GM19452 (cell line): ENCODE data around the gene ZNHIT2.
A peak's percentile ranks its signal among the peaks of the same experiment; 100 is the strongest.

ENCODE experiments used
- ATAC-seq: cut with Tn5 transposase; IDR thresholded peaks from one replicate; pipeline ENCODE4 v1.9.1; 2021; ENCODE audit not compliant: unreplicated experiment

Gene ZNHIT2

DNA sequence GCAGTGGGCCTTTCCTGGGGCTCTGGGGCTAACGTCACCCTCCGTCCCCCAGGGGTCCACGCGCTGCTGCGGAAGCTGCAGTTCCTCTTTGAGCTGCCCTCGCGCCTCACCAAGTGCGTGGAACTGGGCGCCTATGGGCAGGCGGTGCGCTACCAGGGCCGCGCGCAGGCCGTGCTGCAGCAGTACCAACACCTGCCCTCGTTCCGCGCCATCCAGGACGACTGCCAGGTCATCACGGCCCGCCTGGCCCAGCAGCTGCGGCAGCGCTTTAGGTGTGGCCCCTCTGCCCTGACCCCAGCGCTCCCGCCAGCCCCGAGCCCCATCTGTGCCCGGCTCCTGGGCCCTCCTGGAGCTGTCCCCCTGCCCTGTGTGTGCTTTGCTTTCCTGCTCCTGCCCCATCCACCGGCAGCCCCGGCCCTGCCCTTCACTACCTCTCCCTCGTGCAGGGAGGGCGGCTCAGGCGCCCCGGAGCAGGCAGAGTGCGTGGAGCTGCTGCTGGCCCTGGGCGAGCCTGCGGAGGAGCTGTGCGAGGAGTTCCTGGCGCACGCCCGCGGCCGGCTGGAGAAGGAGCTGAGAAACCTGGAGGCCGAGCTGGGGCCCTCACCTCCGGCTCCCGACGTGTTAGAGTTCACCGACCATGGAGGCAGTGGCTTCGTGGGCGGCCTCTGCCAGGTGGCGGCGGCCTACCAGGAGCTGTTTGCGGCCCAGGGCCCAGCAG lies 9.6 kb downstream of the ZNHIT2 start:
- no peak for ATAC-seq

DNA sequence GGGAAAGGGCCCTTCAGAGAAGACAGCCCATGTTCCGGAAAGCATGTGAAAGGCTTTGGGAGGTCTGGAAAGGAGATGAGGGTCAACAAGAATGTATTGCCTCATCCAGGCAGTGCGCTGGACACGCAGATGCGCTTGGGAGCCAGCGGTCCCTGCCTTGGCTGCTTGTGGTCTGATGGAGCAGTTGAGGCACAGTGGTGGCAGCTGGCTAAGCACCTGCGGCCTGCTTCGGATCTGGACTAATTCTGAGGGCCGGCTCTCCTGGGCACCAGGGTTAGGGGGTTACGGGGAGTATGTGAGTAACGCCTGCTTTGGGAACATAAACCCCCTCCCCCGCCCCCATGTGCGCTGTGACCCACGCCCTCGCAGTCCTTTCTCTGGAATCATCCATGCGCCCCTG lies 10.4 kb downstream of the ZNHIT2 start:
- ATAC-seq = no peak

DNA sequence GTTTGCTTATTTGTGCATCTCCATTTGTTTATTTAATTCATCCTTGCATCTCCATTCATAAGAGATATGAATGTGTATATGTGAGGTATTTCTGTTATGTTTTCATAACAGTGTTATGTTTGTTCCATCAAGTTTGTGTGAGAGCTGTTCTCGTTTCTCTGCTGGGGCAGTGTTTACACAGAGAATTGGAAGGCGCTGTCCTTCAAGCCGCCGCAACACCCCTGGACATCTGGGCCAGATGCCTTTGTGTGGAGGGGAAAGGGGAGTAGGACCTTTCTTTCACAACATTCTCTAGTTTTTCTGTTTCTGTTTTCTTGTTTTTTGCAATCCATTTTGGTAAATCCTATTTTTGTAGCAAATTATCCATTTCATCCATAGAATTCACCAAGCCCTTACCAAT lies 12.9 kb downstream of the ZNHIT2 start:
- ATAC-seq = no peak

DNA sequence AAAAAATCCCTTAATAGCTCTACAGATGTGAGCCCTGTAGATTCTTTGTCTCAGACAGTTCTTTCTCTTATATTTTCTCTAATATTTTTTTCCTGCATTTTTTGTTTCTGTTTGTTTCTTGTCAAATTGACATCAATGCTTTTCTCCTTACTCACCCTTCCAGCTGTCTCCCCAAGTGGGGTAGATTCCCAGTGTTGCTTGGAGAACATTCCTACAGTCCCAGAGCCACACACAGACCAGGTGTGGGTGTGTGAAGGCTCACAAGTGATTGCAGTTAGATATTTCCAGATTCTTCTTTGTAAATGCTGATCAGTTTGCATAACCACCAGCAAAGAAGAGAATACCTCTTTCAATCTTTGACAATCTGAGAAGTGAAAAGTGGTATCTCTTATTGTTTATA lies 14.0 kb downstream of the ZNHIT2 start:
- ATAC-seq = no peak

DNA sequence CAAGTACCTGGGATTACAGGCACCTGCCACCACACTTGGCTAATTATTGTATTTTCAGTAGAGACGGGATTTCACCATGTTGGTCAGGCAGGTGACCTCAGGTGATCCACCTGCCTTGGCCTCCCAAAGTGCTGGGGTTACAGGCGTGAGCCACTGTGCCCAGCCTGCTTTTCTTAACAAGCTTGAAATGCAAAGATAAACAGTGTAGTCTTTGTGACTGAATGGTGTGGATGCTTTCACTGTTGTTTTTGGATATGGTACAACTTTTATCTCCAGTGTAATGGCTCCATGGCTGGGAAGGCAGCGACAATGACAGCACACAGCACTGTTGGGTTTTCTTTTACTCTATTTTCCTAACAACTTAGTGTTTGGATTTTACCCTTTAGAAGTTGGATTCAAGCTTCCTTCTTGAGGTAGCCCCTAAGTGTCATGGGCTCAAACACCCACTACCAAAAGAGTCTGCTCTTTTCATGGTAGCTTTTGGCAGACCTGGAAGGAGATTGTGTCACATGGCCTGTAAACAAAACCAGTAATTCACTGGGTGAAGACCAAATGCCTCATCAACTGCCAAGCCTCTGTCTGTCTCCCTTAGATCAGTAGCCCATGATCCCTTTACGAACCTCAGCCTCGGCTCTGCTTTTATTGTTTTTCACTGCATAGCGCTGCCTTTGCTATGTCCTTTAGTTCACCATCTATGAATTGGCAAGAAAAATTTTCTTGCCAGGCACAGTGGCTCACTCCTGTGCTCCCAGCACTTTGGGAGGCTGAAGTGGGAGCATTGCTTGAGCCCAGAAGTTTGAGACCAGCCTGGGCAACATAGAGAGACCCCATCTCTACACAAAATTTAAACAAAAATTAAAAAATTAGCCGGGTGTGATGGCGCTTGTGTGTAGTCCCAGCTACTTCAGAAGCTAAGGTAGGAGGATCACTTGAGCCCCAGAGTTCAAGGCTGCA lies 15.1 kb downstream of the ZNHIT2 start:
- ATAC-seq = no peak

DNA sequence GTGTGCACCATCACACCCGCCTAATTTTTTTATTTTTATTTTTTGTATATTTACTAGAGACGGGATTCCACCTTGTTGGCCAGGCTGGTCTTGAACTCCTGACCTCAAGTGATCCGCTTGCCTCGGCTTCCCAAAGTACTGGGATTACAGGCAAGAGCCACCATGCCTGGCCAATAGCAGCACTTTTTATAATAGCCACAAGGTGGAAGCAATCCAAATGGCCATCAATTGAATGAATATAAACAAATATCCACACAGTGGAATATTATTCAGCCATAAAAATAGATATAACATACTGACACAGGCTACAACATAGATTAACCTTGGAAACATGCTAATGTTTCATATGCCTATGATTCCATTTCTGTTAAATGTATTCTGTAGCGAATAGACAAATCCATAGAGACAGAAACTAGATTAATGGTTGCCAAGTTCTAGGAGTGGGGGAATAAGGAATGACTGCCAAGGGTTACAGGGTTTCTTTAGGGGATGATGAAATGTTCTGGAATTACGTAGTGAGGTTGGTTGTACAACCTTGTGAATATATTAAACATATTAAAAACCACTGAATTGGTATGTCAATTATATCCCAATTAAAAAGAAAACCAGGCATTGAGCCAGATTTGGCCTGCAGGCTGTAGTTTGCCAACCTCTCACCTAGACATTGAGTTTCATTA lies 16.7 kb downstream of the ZNHIT2 start:
- ATAC-seq = no peak

DNA sequence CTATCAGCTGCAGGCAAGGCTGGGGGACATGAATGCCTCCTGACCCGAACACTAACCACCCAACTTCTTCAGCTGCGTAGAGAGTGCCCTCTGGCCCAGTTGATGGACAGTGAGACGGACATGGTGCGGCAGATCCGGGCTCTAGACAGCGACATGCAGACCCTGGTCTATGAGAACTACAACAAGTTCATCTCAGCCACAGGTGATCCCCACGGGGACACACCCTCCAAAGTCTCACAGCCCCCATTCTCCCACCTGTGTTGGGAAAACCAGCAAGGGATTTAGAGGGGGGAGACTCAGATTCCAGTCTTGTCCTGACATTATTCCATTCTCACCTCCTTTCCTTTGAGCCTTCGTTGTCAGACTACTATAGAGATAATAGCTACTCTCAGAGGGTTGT lies 20.6 kb downstream of the ZNHIT2 start:
- ATAC-seq = no peak

DNA sequence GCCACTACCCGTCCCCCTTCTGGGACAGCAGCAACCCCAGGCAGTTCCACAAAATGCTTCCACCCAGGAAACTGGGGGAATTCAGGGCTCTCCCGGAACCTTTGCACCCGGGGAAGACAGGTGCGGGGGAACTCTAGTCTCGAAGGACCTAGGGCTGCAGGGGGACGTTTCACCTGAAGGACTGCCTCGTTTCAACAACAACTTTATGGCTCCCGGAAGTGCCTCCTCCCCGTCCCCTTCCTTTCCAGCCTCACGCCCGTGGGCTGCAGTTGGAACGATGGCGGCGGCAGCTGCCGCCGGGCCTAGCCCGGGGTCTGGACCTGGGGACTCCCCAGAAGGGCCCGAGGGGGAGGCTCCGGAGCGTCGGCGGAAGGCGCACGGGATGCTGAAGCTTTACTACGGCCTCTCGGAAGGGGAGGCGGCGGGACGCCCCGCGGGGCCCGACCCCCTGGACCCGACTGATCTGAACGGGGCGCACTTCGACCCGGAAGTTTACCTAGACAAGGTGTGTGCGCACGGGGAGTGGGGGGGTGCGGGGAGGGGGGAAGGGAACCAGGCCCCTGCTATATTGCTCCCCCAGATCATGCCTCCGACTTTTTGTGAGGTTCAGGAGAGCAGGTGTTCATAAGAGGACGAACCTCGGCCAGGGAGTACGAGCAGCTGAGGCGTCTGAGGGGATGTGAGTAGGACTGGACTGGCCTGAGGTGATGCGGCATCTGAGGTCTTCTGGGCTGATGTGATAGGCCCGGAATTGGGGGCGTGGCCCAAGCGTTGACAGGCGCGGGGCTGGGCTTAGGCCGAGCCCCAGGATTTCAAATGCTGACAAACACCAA lies 21.3 kb downstream of the ZNHIT2 start, which contains the start of gene VPS51:
TSS of gene VPS51 (plus strand) at position 241 of the 833 bp plus-strand sequence. CDS start at position 278, 37 bp downstream.
- ATAC-seq = peak; percentile 81

DNA sequence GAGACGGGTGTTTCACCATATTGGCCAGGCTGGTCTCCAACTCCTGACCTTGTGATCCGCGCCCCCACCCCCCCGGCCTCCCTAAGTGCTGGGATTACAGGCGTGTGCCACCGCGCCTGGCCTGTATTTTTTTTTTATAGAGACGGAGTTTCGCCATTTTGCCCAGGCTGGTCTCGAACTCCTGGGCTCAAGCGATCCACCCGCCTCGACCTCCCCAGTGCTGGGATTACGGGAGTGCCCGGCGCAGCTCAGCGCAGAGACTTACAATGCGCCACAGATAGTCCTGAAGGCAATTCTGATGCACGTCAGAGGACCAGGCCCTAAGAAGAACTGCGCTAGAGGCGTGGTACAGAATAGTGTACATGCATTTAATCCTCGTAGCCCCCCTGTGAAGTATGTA lies 22.1 kb downstream of the ZNHIT2 start:
- ATAC-seq = no peak

DNA sequence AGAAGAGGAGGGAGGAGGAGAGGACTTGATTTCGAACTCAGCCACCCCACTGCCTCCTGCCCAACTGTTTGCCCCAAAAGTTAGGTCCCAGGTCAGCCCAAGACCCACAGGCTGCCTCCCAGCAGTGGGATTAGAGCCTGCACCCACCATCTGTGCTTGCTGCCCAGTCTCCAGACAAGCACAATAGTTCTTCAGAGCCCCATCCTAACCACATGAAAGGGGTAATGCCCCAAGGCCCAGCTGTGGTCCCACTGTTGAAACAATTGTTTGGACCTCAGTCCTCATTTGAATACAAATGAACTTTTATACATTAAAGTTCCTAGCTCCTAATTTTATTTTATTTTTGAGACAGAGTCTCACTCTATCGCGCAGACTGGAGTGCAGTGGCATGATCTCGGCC lies 26.9 kb downstream of the ZNHIT2 start:
- no peak for ATAC-seq

DNA sequence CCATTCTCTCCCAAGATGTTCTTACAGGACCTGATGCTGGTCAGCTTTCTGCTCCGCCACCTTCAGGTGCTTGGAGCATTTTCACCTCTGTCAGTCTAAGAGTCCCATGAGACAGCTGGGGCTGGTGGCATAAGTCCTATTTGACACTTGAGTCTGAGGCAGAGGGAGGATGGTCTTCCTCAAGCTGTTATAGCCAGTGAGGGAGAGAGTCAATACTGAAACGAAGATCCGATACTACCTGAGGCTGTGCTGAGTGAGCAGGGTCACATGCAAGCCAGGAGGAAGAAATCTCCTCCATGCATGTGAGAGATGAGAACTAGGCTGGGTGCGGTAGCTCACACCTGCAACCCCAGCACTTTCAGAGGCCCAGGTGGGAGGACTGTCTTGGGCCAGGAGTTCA lies 27.9 kb downstream of the ZNHIT2 start:
- ATAC-seq = no peak

DNA sequence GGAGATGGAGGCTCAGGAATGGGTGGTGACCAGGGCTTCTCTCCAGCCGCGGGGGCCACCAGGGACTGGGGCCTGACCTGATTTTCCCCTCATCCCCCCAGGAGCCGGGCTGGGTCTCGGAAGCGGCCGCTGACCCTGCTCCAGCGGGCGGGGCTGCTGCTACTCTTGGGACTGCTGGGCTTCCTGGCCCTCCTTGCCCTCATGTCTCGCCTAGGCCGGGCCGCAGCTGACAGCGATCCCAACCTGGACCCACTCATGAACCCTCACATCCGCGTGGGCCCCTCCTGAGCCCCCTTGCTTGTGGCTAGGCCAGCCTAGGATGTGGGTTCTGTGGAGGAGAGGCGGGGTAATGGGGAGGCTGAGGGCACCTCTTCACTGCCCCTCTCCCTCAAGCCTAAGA lies 29.7 kb downstream of the ZNHIT2 start:
- no peak for ATAC-seq

DNA sequence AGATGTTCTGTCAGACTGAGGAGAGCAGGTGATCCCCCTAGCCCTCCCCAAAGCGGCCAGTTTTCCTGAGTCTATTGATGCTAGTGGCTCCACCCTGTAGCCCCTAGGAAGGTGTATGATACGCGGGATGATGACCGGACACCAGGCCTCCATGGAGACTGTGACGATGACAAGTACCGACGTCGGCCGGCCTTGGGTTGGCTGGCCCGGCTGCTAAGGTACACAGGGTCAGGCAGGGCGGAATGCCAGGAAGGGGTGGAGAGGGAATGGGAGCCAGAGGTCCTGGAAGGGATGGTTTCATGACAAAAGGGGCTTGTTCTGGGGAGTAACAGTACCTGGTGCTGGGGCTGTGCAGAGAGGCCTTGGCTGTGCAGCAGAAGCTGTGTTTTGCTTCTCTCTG lies 30.3 kb downstream of the ZNHIT2 start:
- ATAC-seq = no peak

DNA sequence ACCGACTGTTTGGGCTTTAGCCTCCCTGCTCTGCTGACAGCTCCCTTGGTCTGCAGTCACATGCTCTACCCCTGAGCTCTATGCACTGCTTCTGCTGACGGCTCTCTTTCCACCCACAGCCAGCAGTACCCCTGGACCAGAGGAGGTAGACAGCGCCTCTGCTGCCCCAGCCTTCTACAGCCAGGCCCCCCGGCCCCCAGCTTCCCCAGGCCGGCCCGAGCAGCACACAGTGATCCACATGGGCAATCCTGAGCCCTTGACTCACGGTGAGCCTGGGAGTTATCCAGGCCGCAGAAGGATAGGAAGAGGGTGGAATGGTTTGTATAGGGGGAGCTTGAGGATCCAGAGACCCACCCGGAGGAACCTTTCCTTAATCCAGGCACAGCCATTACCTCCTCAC lies 30.7 kb downstream of the ZNHIT2 start:
- no peak for ATAC-seq

DNA sequence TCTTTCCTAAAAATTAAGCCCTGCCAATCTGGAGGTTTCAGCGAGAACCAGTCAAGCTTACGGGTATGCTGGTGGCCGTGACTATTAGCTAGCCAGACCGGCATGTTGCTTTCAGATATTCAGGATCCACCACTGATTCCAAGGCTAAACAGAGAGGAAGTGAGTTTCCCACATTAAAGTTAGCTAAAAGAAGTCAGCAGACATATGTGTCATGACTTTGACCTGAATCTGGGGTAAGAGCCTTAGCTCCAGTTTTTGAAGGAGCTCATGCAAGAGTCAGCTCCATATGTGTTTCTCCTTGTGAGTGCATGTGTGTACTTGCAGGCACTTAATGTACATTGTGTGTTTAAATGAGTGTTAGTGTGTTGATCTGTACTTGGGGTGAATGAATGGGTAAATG lies 32.1 kb downstream of the ZNHIT2 start:
- no peak for ATAC-seq

DNA sequence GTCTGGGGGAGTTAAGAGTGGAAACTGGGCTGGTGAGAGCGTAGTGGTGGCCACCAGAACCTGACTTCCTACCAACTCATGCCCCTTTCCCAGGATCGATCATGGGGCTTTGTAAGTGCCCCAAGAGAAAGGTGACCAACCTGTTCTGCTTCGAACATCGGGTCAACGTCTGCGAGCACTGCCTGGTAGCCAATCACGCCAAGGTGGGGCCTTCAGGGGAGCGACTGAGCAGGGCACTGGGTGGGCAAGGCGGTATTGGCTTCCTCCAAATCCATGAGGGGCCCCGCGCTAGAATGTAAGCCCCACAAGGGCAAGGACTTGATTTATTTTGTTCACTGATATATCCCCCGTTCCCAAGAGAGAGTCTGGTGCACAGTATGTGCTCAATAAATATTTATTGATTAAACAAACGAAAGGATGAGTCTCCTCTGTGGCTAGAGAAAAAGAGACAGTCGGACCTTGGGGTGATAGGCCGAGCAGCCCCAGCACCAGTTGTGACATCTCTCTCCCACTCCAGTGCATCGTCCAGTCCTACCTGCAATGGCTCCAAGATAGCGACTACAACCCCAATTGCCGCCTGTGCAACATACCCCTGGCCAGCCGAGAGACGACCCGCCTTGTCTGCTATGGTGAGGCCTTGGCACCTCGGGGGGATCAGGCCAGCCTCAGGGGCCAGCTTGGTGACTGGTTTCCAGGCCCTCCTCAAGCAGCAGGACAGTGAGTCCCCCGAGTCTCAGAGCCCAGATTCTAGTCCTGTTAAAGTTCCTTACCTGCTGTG lies 32.7 kb downstream of the ZNHIT2 start:
- ATAC-seq = no peak

DNA sequence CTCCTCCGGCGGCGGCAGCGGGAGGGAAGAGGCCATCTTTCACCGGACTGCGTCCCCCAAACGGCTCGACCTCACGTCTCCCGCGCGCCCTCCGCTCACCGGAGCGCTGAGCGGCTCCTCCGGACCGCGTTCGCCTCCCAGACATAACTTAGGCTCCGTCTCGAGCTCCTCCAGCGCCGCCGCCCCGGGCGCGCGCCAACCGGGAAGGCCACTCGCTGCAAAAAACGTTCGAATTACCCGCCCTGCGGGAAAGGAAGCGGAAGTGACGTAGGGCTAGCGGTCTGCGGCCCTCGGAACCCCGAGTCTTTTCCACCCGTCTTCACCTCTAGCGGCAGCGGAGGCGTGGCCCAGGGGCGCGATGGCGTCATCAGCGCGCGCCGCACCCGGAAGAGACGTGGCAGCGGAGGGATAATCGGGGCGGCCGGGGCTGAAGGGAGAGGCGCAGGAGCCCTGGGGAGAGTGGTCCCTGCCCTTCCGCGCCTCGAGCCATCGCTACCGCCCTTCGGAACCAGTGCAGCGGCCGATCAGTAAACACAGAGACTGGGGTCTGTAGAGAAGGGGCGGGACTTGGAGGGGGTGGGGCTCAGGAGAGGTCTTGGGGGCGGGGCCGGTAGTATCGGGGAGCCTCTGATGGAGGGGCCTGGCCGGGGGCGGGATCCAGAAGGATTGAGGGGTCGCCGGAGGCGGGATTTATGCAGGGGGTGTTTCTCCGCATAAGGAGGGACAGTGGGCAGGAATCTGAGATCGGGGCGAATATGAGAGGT lies 33.5 kb downstream of the ZNHIT2 start, which contains the start of the genes CDCA5 and ZFPL1:
TSS of gene CDCA5 (minus strand) at position 207 of the 764 bp plus-strand sequence. CDS start at position 145, 62 bp downstream.
TSS of gene ZFPL1 (plus strand) at position 389 of the 764 bp plus-strand sequence. CDS start 477 bp downstream, outside the sequence.
- peak; percentile 79 for ATAC-seq

DNA sequence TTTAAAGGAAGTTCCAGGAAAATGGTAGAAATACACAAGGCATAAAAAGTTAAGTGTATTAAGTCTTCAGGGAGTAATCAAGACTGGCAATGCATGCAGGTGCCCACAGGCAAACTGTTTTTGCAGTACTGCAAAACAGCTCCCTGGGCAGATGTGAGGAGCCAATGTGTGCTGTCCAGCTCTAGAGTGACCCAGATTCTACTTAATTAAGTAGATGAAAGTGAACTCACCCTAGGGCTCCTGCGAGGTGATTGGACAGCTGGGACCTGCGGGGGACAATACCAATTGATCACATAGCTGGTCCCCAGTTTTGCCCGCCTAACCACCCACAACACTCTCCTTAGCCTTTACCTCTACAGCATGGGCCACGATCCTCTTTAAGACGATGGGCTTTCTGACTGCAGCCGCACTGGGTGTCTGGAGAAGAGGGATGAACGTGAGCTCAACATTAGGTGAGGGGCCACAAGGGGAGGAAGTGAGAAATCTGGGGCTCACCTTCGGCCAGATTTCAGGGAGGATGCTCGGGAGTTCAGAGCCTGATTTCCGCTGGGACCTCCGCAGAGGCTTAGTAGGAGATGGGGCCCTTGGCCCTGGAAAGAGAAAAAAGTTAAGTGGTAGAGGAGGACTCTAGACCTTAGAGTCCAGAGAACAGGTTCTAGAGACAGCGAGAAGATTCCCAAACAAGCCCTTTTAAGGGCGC lies 34.2 kb downstream of the ZNHIT2 start:
- ATAC-seq = no peak
